Caco-2 (cell line): Measurements from ENCODE around the gene EFCAB9. TPM values are rescaled to one million over a fixed set of nuclear protein-coding genes. Genes with fewer than 3 reads are reported as not detected.

Experiments used
- BruUV-seq: library from RNA; stranded (reverse); fragments of 400-500 nt; replicated peaks from 2 replicates; lab custom pipeline; 2021; lab: Mats Ljungman, UMichigan
- CTCF ChIA-PET: fragments of 300-600 bp; sonication (Branson Sonifier 250); formaldehyde crosslinking; loops from one replicate; lab custom pipeline; 2022; ENCODE audit warnings: antibody characterized with exemption; lab: Charles Lee
- POLR2A ChIA-PET: fragments of 300-600 bp; sonication (Branson Sonifier 250); formaldehyde crosslinking; loops from one replicate; lab custom pipeline; 2022; ENCODE audit warnings: antibody characterized with exemption; lab: Charles Lee
- DNase-seq, 2 experiments: peaks; one replicate each; pipeline versions ENCODE4 v3.0.0 to v3.0.0-alpha.2; 2020 to 2022
- H3K27me3 ChIP-seq: replicated peaks from 2 replicates; pipeline ENCODE4 v1.6.0; 2011; ENCODE audit warnings: low read length; ENCODE audit not compliant: control insufficient read depth, insufficient read depth
- H3K36me3 ChIP-seq: 2 replicates; pipeline ENCODE4 v1.5.1; 2011; ENCODE audit warnings: low read length; ENCODE audit not compliant: control insufficient read depth, insufficient read depth
- H3K4me1 ChIP-seq: fragments of 250-450 bp; sonication (Bioruptor Pico); 2 replicates; pipeline ENCODE4 v1.5.1; 2020; ENCODE audit warnings: mild to moderate bottlenecking
- H3K4me3 ChIP-seq: 2 replicates; pipeline ENCODE4 v1.5.1; 2011; ENCODE audit warnings: low read depth, mild to moderate bottlenecking, control low read depth, low read length
- H3K9me3 ChIP-seq: fragments of 250-450 bp; sonication (Bioruptor Pico); 2 replicates; pipeline ENCODE4 v1.5.1; 2020; ENCODE audit warnings: mild to moderate bottlenecking, moderate library complexity
- H3K27ac Mint-ChIP-seq: one replicate; pipeline ENCODE4 v1.8.0; 2022; ENCODE audit warnings: mixed read lengths; ENCODE audit not compliant: unreplicated experiment
- H3K27me3 Mint-ChIP-seq: one replicate; pipeline ENCODE4 v1.8.0; 2022; ENCODE audit warnings: mixed read lengths; ENCODE audit not compliant: insufficient read depth, unreplicated experiment
- H3K36me3 Mint-ChIP-seq: one replicate; pipeline ENCODE4 v1.8.0; 2022; ENCODE audit warnings: mild to moderate bottlenecking, mixed read lengths; ENCODE audit not compliant: insufficient read depth, unreplicated experiment
- H3K4me1 Mint-ChIP-seq: one replicate; pipeline ENCODE4 v1.8.0; 2022; ENCODE audit warnings: low read depth, mixed read lengths; ENCODE audit not compliant: unreplicated experiment
- H3K4me3 Mint-ChIP-seq: one replicate; pipeline ENCODE4 v1.8.0; 2022; ENCODE audit warnings: mild to moderate bottlenecking, moderate library complexity, mixed read lengths; ENCODE audit not compliant: unreplicated experiment
- H3K9me3 Mint-ChIP-seq: one replicate; pipeline ENCODE4 v1.8.0; 2022; ENCODE audit warnings: mixed read lengths; ENCODE audit not compliant: unreplicated experiment
- CTCF ChIP-seq, 2 experiments: fragments of 200-600 bp in 1 of 2; IDR thresholded peaks; 1 replicate in 1 of 2; 2 replicates in 1 of 2; pipeline versions ENCODE4 v1.5.1 to v1.8.0; 2011 to 2022; ENCODE audit warnings: antibody characterized with exemption in 1 of 2, control low read depth in 1 of 2, inconsistent platforms in 1 of 2, low read depth in 1 of 2, low read length in 1 of 2, mild to moderate bottlenecking in 1 of 2, moderate library complexity in 1 of 2; ENCODE audit not compliant: insufficient read depth in 1 of 2, severe bottlenecking in 1 of 2, unreplicated experiment in 1 of 2
- intact Hi-C: fragments of 100-400 bp; cut with micrococcal nuclease; formaldehyde crosslinking; loops from one replicate; pipeline ENCODE4 v1.10.0; 2022; ENCODE audit not compliant: unreplicated experiment
- total RNA-seq: library from RNA; stranded (reverse); gene quantifications from 2 replicates; pipeline ENCODE4 v1.2.3, GENCODE V29; 2022

EFCAB9 gene
- total RNA-seq, 1 experiment from 2014 or later = not detected

GRCh38 chr5:172167895-172168294 is 26.1 kb upstream of the EFCAB9 start:
- intact Hi-C loops = no loop called here
- CTCF ChIA-PET = no interaction called here
- no TSS peak for BruUV-seq
- Mint-ChIP-seq H3K4me3 (no peak overlapping the region), H3K36me3 (no peaks in the 10 kb centered on the region), H3K4me1 (no peaks in the 10 kb centered on the region), H3K27ac (no peak overlapping the region), H3K27me3 (no peaks in the 10 kb centered on the region), H3K9me3 (no peaks in the 10 kb centered on the region)
- no peaks in the 10 kb centered on the region for H3K9me3 ChIP-seq
- no peaks in the 10 kb centered on the region for H3K4me1 ChIP-seq
- POLR2A ChIA-PET = no interaction called here
- no peak for DNase-seq
- no peak overlapping the region for H3K4me3 ChIP-seq
- H3K27me3 ChIP-seq = no peaks in the 10 kb centered on the region
- no peak for TF ChIP-seq CTCF (IDR thresholded peaks at IDR 0.05; ENCODE audit: insufficient read depth in 1 of 2, low read depth in 1 of 2, low read length in 1 of 2, severe bottlenecking in 1 of 2, unreplicated experiment in 1 of 2)
- H3K36me3 ChIP-seq = no peaks in the 10 kb centered on the region

GRCh38 chr5:172168311-172168710 is 25.7 kb upstream of the EFCAB9 start:
- DNase-seq = no peak
- H3K4me3 ChIP-seq = no peak overlapping the region
- Mint-ChIP-seq H3K27ac (no peak overlapping the region), H3K27me3 (no peaks in the 10 kb centered on the region), H3K9me3 (no peaks in the 10 kb centered on the region), H3K4me1 (no peaks in the 10 kb centered on the region), H3K36me3 (no peaks in the 10 kb centered on the region), H3K4me3 (no peak overlapping the region)
- no peaks in the 10 kb centered on the region for H3K27me3 ChIP-seq
- H3K9me3 ChIP-seq = no peaks in the 10 kb centered on the region
- TF ChIP-seq CTCF (IDR thresholded peaks at IDR 0.05; ENCODE audit: insufficient read depth in 1 of 2, low read depth in 1 of 2, low read length in 1 of 2, severe bottlenecking in 1 of 2, unreplicated experiment in 1 of 2) = no peak
- intact Hi-C loops = no loop called here
- BruUV-seq = no TSS peak
- POLR2A ChIA-PET = no interaction called here
- H3K4me1 ChIP-seq = no peaks in the 10 kb centered on the region
- H3K36me3 ChIP-seq = no peaks in the 10 kb centered on the region
- CTCF ChIA-PET = no interaction called here

GRCh38 chr5:172169216-172169615 is 24.8 kb upstream of the EFCAB9 start:
- no peak for DNase-seq
- H3K4me1 Mint-ChIP-seq = no peaks in the 10 kb centered on the region
- intact Hi-C loops = no loop called here
- POLR2A ChIA-PET = no interaction called here
- CTCF ChIA-PET = no interaction called here
- no peak overlapping the region for H3K4me3 Mint-ChIP-seq
- H3K36me3 Mint-ChIP-seq = no peaks in the 10 kb centered on the region
- H3K9me3 ChIP-seq = no peaks in the 10 kb centered on the region
- no peaks in the 10 kb centered on the region for H3K9me3 Mint-ChIP-seq
- H3K27me3 Mint-ChIP-seq = no peaks in the 10 kb centered on the region
- no peaks in the 10 kb centered on the region for H3K27me3 ChIP-seq
- H3K4me3 ChIP-seq = no peak overlapping the region
- BruUV-seq = no TSS peak
- no peaks in the 10 kb centered on the region for H3K4me1 ChIP-seq
- no peak for TF ChIP-seq CTCF (IDR thresholded peaks at IDR 0.05; ENCODE audit: insufficient read depth in 1 of 2, low read depth in 1 of 2, low read length in 1 of 2, severe bottlenecking in 1 of 2, unreplicated experiment in 1 of 2)
- H3K36me3 ChIP-seq = no peaks in the 10 kb centered on the region
- H3K27ac Mint-ChIP-seq = no peak overlapping the region
